ENCODE results near the gene MSANTD2.

The MSANTD2 gene

GRCh38 chr11:124840666-124841065 is 40.5 kb upstream of the MSANTD2 start:
- Histone ChIP-seq H3K27me3 (ENCODE audit: control insufficient read depth, low read length) (peaks cover 74% of the 10 kb centered on the region), H3K79me2 (ENCODE audit: control insufficient read depth, low read length) (no peaks in the 10 kb centered on the region), H4K20me1 (ENCODE audit: control insufficient read depth, insufficient read depth, low read depth, low read length) (no peaks in the 10 kb centered on the region), H3F3A (ENCODE audit: control insufficient read depth, insufficient read depth) (0 out of 2 replicates have a peak, but pooled peaks cover 2% of the 10 kb centered on the region), H3K36me3 (ENCODE audit: control insufficient read depth, low read length) (no peaks in the 10 kb centered on the region), H3K4me2 (ENCODE audit: low read length) (no peak overlapping the region), H3K9me3 (ENCODE audit: control insufficient read depth, insufficient read depth, low read length) (no peaks in the 10 kb centered on the region), H3K9me2 (replicated peaks; ENCODE audit: control insufficient read depth, low read length) (no peaks in the 10 kb centered on the region), H3K4me3 (ENCODE audit: low read length) (no peak overlapping the region), H3K4me1 (ENCODE audit: control insufficient read depth, low read length) (peaks cover 17% of the 10 kb centered on the region), H3K27ac (ENCODE audit: low read depth, low read length) (no peak overlapping the region)
- no peak for TF ChIP-seq EZH2phosphoT487 (IDR thresholded peaks at IDR 0.05; ENCODE audit: borderline replicate concordance, low read length)
- TF ChIP-seq CTCF (IDR thresholded peaks at IDR 0.05; ENCODE audit: low read depth, low read length, poor library complexity, severe bottlenecking) = no peak

GRCh38 chr11:124839972-124840621 is 39.9 kb upstream of the MSANTD2 start:
- Histone ChIP-seq H3K4me3 (ENCODE audit: low read length) (no peak overlapping the region), H3K79me2 (ENCODE audit: control insufficient read depth, low read length) (no peaks in the 10 kb centered on the region), H3K9me3 (ENCODE audit: control insufficient read depth, insufficient read depth, low read length) (no peaks in the 10 kb centered on the region), H3K27ac (ENCODE audit: low read depth, low read length) (no peak overlapping the region), H3K9me2 (replicated peaks; ENCODE audit: control insufficient read depth, low read length) (no peaks in the 10 kb centered on the region), H3K4me1 (ENCODE audit: control insufficient read depth, low read length) (peaks cover 22% of the 10 kb centered on the region), H3K27me3 (ENCODE audit: control insufficient read depth, low read length) (peaks cover 68% of the 10 kb centered on the region), H3F3A (ENCODE audit: control insufficient read depth, insufficient read depth) (0 out of 2 replicates have a peak, but pooled peaks cover 2% of the 10 kb centered on the region), H3K4me2 (ENCODE audit: low read length) (no peak overlapping the region), H3K36me3 (ENCODE audit: control insufficient read depth, low read length) (no peaks in the 10 kb centered on the region), H4K20me1 (ENCODE audit: control insufficient read depth, insufficient read depth, low read depth, low read length) (no peaks in the 10 kb centered on the region)
- TF ChIP-seq EZH2phosphoT487 (IDR thresholded peaks at IDR 0.05; ENCODE audit: borderline replicate concordance, low read length) = no peak
- TF ChIP-seq CTCF (IDR thresholded peaks at IDR 0.05; ENCODE audit: low read depth, low read length, poor library complexity, severe bottlenecking) = no peak

GRCh38 chr11:124839128-124839971 is 39.1 kb upstream of the MSANTD2 start:
- no peaks in the 10 kb centered on the region for H3K9me2 ChIP-seq (replicated peaks; ENCODE audit: control insufficient read depth, low read length)
- H3K27ac ChIP-seq (ENCODE audit: low read depth, low read length) = no peak overlapping the region
- H3K4me2 ChIP-seq (ENCODE audit: low read length) = peak overlapping the region; percentile 17
- peaks cover 29% of the 10 kb centered on the region for H3K4me1 ChIP-seq (ENCODE audit: control insufficient read depth, low read length)
- no peaks in the 10 kb centered on the region for H3K9me3 ChIP-seq (ENCODE audit: control insufficient read depth, insufficient read depth, low read length)
- no peaks in the 10 kb centered on the region for H3K36me3 ChIP-seq (ENCODE audit: control insufficient read depth, low read length)
- H3F3A ChIP-seq (ENCODE audit: control insufficient read depth, insufficient read depth) = 0 out of 2 replicates have a peak, but pooled peaks cover 2% of the 10 kb centered on the region
- H3K79me2 ChIP-seq (ENCODE audit: control insufficient read depth, low read length) = no peaks in the 10 kb centered on the region
- H4K20me1 ChIP-seq (ENCODE audit: control insufficient read depth, insufficient read depth, low read depth, low read length) = no peaks in the 10 kb centered on the region
- H3K4me3 ChIP-seq (ENCODE audit: low read length) = no peak overlapping the region
- TF ChIP-seq CTCF (IDR thresholded peaks at IDR 0.05; ENCODE audit: low read depth, low read length, poor library complexity, severe bottlenecking) (no peak), EZH2phosphoT487 (IDR thresholded peaks at IDR 0.05; ENCODE audit: borderline replicate concordance, low read length) (0 out of 2 replicates have a peak, but pooled peaks have one; percentile 34)
- peaks cover 61% of the 10 kb centered on the region for H3K27me3 ChIP-seq (ENCODE audit: control insufficient read depth, low read length)

All from DOHH2 (cell line).